SKM-1 treated with dmso at 0.1 percent for 144 hours (cell line): ENCODE data around the gene SNX32.
A peak's percentile ranks its signal among the peaks of the same experiment; 100 is the strongest.

Experiments used
- DNase-seq: peaks from one replicate; lab custom pipeline; 2025; ENCODE audit not compliant: unreplicated experiment; lab: John Stamatoyannopoulos, UW

Gene SNX32

GRCh38 chr11:65854852-65855837 lies 21.4 kb downstream of the SNX32 start:
- DNase-seq = no peak

GRCh38 chr11:65855927-65856363 lies 22.2 kb downstream of the SNX32 start:
- DNase-seq = no peak

- peak; percentile 84 for DNase-seq
These were observed 23.1 kb downstream of the SNX32 start for GRCh38 chr11:65856689-65857499.

DNA sequence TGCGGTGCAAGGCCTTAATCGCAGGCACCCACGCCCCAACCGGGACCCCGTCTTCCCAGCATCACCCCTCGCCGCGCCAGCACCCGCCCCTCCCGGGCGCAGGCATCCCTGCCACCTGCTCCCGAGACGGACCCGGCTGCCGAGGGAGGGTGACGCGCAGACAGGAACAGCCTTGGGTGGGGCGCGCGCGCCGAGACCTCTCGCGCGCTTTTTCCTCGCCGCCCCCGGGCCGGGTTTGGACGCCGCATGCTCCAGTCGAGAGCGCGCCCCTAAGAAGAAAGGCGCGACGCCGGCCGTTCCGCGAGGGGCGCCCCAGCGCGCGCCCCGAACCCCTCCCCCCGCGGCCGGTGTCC lies 23.7 kb downstream of the SNX32 start:
- no peak for DNase-seq

GRCh38 chr11:65857853-65858680 lies 24.3 kb downstream of the SNX32 start, which contains the start of gene CFL1:
Gene CFL1 (minus strand): TSS chr11:65858180. CDS start chr11:65858099, 81 bp downstream.
- DNase-seq = peak; percentile 98

GRCh38 chr11:65858681-65859087 lies 24.9 kb downstream of the SNX32 start:
- no peak for DNase-seq

DNA sequence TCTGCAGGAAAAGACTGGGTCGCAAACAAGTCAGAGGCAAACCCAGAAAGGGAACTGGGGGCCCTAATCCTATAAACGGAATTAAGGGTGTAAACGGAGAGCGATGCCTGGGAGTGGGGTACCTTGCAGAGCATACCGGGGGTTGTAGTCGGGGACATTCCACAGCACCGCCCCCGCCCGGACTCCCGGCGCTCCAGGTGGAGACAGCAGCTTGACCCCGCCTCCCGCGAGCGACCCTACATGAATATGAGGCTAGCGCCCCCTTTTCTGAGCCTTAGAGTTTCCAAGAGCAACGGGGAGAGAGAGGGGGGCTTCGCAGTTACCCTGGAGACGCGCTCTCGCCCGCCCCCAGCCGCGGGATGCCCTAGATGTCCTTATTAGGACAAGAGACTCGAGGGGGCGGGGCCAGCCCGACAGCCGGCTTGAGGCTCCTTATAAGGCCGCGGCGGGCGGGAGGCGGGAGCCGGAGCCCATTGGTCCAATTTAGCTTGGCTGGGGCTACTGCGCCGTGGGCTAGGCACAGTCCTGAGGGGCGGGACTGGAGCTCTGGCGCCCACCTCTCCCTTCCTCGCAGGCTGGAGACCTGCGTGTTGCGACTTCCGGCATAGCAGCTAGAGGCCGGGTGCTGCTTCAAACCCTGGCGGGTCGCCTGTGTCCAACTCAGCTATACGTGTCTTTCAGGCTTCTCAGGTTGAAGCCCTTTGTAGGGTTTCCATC lies 25.5 kb downstream of the SNX32 start:
- DNase-seq = peak; percentile 91

DNA sequence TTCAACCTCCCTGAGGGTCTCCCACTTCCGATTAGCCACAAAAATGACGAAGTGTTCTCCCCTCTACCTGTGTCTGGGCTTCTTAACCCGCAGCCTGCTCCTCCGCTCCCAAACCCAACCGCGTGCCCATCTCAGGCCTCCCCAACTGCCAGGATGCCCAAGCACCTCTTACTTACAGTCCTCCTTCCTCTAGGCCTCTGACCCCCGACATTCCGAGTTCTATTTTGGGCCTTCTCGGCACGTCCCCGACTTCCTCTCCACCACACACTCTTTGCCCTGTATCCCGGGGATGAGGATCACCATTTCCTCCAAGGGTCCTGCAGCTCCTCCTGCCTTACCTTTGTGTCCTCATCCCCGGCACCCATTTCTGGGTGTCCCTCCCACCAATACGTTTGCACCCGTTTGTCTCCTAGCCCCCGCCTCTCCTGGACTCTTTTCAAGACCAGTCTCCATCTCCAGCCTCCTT lies 26.1 kb downstream of the SNX32 start:
- peak; percentile 32 for DNase-seq

DNA sequence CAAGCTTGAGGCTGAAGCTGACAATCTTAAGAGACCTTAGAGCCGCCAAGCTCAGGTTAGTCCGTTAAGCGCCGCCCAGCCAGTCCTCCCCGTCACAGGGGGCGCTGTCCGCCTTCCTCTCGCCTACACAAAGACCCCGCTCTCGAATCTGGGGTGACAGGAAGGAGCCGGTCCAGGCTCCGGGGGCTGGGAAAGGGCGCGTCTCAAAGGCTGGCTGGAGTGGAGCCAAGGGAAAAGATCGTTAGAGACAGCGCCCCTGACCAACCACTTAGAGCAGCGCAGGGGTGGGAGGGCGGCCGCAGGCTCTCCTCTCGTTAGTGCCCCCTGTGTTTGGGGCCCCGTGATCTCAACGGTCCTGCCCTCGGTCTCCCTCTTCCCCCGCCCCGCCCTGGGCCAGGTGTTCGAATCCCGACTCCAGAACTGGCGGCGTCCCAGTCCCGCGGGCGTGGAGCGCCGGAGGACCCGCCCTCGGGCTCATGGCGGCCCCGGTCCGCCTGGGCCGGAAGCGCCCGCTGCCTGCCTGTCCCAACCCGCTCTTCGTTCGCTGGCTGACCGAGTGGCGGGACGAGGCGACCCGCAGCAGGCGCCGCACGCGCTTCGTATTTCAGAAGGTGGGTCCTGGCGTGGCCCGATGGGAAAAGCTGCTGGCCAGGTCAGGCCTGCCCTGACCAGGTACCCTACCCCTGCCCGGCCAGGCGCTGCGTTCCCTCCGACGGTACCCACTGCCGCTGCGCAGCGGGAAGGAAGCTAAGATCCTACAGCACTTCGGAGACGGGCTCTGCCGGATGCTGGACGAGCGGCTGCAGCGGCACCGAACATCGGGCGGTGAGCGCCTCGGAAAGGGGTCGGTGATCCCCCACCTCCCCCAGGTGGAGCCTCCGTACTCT lies 26.8 kb downstream of the SNX32 start, which contains the start of gene MUS81:
TSS of gene MUS81 (plus strand) at position 156 of the 887 bp plus-strand sequence. CDS start at position 477, 321 bp downstream.
- peak; percentile 94 for DNase-seq

DNA sequence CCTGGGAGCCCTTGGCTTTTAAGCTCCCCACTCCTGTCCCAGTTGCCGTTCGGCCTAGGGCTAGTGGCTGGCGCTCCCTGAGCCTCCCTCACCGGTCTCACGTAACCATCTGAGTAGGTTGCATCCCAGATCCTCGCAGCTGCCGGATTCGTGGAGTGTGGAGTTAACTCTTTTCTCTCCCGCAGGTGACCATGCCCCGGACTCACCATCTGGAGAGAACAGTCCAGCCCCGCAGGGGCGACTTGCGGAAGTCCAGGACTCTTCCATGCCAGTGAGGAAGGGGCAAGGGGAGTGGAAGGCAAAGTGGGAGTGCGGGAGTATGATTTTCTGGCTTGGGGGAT lies 27.4 kb downstream of the SNX32 start:
- DNase-seq = no peak

DNA sequence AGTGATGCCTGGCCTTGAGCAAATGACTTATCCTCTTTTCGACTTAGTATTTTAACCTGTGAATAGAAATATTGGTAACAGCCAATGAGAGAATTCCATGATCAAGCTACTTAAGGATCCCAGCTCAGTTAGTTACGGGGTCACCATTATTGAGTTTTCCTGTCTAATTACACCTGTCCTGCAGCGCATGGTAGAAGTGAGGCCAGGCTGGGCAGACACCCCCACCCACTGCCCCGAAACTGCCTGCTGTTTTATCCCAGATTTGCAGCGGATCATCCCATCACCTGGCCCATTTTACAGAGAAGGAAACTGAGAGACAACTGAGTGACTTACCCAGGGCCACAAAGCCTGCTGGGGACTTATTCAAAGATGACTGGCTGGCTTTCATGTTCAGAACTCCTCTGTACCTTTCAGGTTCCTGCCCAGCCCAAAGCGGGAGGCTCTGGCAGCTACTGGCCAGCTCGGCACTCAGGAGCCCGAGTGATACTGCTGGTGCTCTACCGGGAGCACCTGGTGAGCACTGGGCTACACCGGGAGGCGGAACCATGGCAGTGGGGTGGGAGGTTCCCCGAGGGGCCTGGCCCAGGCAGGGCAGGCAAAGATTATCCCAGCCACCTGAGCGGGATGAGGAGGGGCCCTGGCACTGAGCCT lies 27.9 kb downstream of the SNX32 start:
- DNase-seq = no peak

- no peak for DNase-seq
These were observed 28.5 kb downstream of the SNX32 start for GRCh38 chr11:65862191-65862735.

DNA sequence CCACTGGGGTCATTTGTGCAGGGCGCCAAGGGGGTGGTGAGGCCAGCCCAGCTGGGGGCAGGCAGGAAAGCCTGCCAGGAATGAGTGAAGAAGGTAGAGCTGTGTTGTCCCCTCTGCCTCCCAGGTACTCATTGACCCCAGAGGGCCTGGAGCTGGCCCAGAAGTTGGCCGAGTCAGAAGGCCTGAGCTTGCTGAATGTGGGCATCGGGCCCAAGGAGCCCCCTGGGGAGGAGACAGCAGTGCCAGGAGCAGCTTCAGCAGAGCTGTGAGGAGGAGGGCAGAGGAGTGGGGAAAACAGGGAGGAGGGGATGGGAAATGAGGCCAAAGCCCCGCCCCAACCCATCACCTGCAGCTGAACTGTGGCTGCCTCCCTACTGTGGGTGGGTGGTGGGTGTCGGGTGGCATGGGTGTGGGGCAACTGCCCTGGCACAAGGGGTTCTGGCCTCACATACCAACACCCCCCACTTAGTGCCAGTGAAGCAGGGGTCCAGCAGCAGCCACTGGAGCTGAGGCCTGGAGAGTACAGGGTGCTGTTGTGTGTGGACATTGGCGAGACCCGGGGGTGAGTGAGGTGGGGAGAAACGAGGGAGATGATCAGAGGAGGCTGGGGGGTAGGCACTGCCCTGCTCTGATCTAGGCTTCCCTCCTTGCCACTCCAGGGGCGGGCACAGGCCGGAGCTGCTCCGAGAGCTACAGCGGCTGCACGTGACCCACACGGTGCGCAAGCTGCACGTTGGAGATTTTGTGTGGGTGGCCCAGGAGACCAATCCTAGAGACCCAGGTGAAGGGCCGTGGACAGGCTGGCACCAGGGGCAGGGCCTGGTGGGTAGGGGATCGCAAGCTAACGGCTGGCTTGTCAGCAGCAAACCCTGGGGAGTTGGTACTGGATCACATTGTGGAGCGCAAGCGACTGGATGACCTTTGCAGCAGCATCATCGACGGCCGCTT lies 29.5 kb downstream of the SNX32 start:
- DNase-seq = no peak

GRCh38 chr11:65863889-65864705 lies 30.3 kb downstream of the SNX32 start:
- DNase-seq = no peak

GRCh38 chr11:65864706-65865471 lies 31.1 kb downstream of the SNX32 start:
- DNase-seq = no peak
